GM23338 (cell line): ENCODE data around the gene NECTIN3. TPM values are rescaled to one million over a fixed set of nuclear protein-coding genes. Genes with fewer than 3 reads are reported as not detected.

ENCODE experiments used
- ATAC-seq: fragments of 200-7000 bp; cut with Tn5 transposase; 3 replicates; pipeline ENCODE4 v1.9.1; 2020
- DNase-seq: peaks from one replicate; pipeline ENCODE4 v3.0.0-alpha.2; 2015; ENCODE audit warnings: low spot score
- H2AFZ ChIP-seq: fragments of 200-600 bp; sonication (generic); 2 replicates; pipeline ENCODE4 v1.8.0; 2016; ENCODE audit warnings: antibody characterized with exemption, mild to moderate bottlenecking, moderate library complexity
- H3F3A ChIP-seq: fragments of 200-600 bp; sonication (generic); replicated peaks from 2 replicates; pipeline ENCODE4 v1.8.0; 2017; ENCODE audit warnings: antibody characterized with exemption, mixed run types, low read depth
- H3K27ac ChIP-seq: fragments of 200-600 bp; sonication (generic); 2 replicates; pipeline ENCODE4 v1.6.1; 2016; ENCODE audit warnings: low read depth
- H3K27me3 ChIP-seq: fragments of 200-600 bp; sonication (generic); 2 replicates; pipeline ENCODE4 v1.8.0; 2016; ENCODE audit warnings: mild to moderate bottlenecking, mixed run types, moderate library complexity; ENCODE audit not compliant: insufficient read depth
- H3K36me3 ChIP-seq: fragments of 200-600 bp; sonication (generic); 2 replicates; pipeline ENCODE4 v1.8.0; 2016; ENCODE audit warnings: mild to moderate bottlenecking; ENCODE audit not compliant: insufficient read depth
- H3K4me1 ChIP-seq: fragments of 200-600 bp; sonication (generic); 2 replicates; pipeline ENCODE4 v1.8.0; 2016; ENCODE audit warnings: mild to moderate bottlenecking, moderate library complexity; ENCODE audit not compliant: insufficient read depth
- H3K4me2 ChIP-seq: fragments of 200-600 bp; sonication (generic); 2 replicates; pipeline ENCODE4 v1.7.1; 2017; ENCODE audit warnings: mixed run types
- H3K4me3 ChIP-seq: fragments of 200-600 bp; sonication (generic); 2 replicates; pipeline ENCODE4 v1.6.1; 2016; ENCODE audit warnings: mixed run types
- H3K79me2 ChIP-seq: fragments of 200-600 bp; sonication (generic); replicated peaks from 2 replicates; pipeline ENCODE4 v1.8.0; 2017; ENCODE audit warnings: mild to moderate bottlenecking; ENCODE audit not compliant: insufficient read depth
- H3K9me2 ChIP-seq: fragments of 200-600 bp; sonication (generic); 2 replicates; pipeline ENCODE4 v1.8.0; 2017; ENCODE audit not compliant: insufficient read depth
- H4K20me1 ChIP-seq: fragments of 200-600 bp; sonication (generic); replicated peaks from 2 replicates; pipeline ENCODE4 v1.8.0; 2017; ENCODE audit warnings: mild to moderate bottlenecking; ENCODE audit not compliant: insufficient read depth
- H3K27ac Mint-ChIP-seq: 2 replicates; pipeline ENCODE4 v1.8.0; 2020; ENCODE audit warnings: inconsistent platforms, mild to moderate bottlenecking, moderate library complexity, mixed read lengths
- H3K27me3 Mint-ChIP-seq: 3 replicates; pipeline ENCODE4 v1.8.0; 2022; ENCODE audit warnings: low read depth, mild to moderate bottlenecking, moderate library complexity, mixed read lengths, inconsistent platforms; ENCODE audit not compliant: insufficient read depth, poor library complexity
- H3K36me3 Mint-ChIP-seq: 3 replicates; pipeline ENCODE4 v1.8.0; 2021; ENCODE audit warnings: low read depth, mild to moderate bottlenecking, inconsistent platforms, moderate library complexity, mixed read lengths
- H3K4me1 Mint-ChIP-seq: 3 replicates; pipeline ENCODE4 v1.8.0; 2020; ENCODE audit warnings: mild to moderate bottlenecking, inconsistent platforms, mixed read lengths
- H3K4me3 Mint-ChIP-seq: 3 replicates; pipeline ENCODE4 v1.8.0; 2021; ENCODE audit warnings: moderate library complexity, mild to moderate bottlenecking, inconsistent platforms, mixed read lengths
- H3K9me3 Mint-ChIP-seq: 3 replicates; pipeline ENCODE4 v1.8.0; 2020; ENCODE audit warnings: moderate library complexity, mild to moderate bottlenecking, inconsistent platforms, mixed read lengths
- CREB1 ChIP-seq: fragments of 250-450 bp; sonication (Bioruptor Pico); IDR thresholded peaks from 2 replicates; pipeline ENCODE4 v1.5.0; 2020; ENCODE audit warnings: low read depth, mild to moderate bottlenecking, moderate library complexity
- EZH2 ChIP-seq: fragments of 200-600 bp; sonication (generic); IDR thresholded peaks from one replicate; pipeline ENCODE4 v1.8.0; 2017; ENCODE audit warnings: antibody characterized with exemption, mild to moderate bottlenecking, low read depth; ENCODE audit not compliant: unreplicated experiment
- EZH2phosphoT487 ChIP-seq: fragments of 200-600 bp; sonication (generic); IDR thresholded peaks from one replicate; pipeline ENCODE4 v1.8.1; 2018; ENCODE audit warnings: antibody characterized with exemption; ENCODE audit not compliant: unreplicated experiment
- JUNB ChIP-seq: IDR thresholded peaks from one replicate; pipeline ENCODE4 v1.6.1; 2016; ENCODE audit warnings: antibody characterized with exemption; ENCODE audit not compliant: unreplicated experiment
- NANOG ChIP-seq: IDR thresholded peaks from 2 replicates; pipeline ENCODE4 v1.6.1; 2016; ENCODE audit warnings: antibody characterized with exemption, borderline replicate concordance
- REST ChIP-seq: IDR thresholded peaks from one replicate; pipeline ENCODE4 v1.6.1; 2018; ENCODE audit warnings: antibody characterized with exemption; ENCODE audit not compliant: unreplicated experiment
- STAT1 ChIP-seq: IDR thresholded peaks from one replicate; pipeline ENCODE4 v1.6.1; 2016; ENCODE audit warnings: antibody characterized with exemption; ENCODE audit not compliant: unreplicated experiment
- ZNF331 ChIP-seq: fragments of 250-450 bp; sonication (Bioruptor Pico); IDR thresholded peaks from 2 replicates; pipeline ENCODE4 v1.5.0; 2020; ENCODE audit warnings: low read depth, mild to moderate bottlenecking, moderate library complexity
- ZNF462 ChIP-seq: fragments of 250-450 bp; sonication (Bioruptor Pico); IDR thresholded peaks from 2 replicates; pipeline ENCODE4 v1.5.0; 2020; ENCODE audit warnings: mild to moderate bottlenecking, moderate library complexity
- polyA plus RNA-seq: library from polyadenylated mRNA; unstranded; fragments of >200 nt; fragmentation: Nextera tagmentation; extraction: Ambion mirVana; gene quantifications from 2 replicates; pipeline ENCODE4 v1.2.1, GENCODE V29; 2016
- total RNA-seq: library from RNA; depleted of rRNA; stranded (reverse); fragments of >200 nt; shearing (Covaris generic); gene quantifications from 2 replicates; pipeline ENCODE4 v1.2.3, GENCODE V29; 2014

NECTIN3 gene
- total and polyA plus RNA-seq, 2 experiments from 2014 or later: 16.0 to 48.2 TPM

GRCh38 chr3:111051354-111051753 is 20.3 kb upstream of the NECTIN3 start:
- Histone ChIP-seq H3K27me3 (no peaks in the 10 kb centered on the region), H2AFZ (no peak overlapping the region), H3K4me3 (no peak overlapping the region), H3K79me2 (no peaks in the 10 kb centered on the region), H3K9me2 (peaks cover 13% of the 10 kb centered on the region), H3F3A (no peaks in the 10 kb centered on the region), H3K27ac (no peak overlapping the region), H3K36me3 (no peaks in the 10 kb centered on the region), H3K4me1 (peaks cover 28% of the 10 kb centered on the region), H4K20me1 (no peaks in the 10 kb centered on the region), H3K4me2 (no peak overlapping the region)
- Mint-ChIP-seq H3K27me3 (no peaks in the 10 kb centered on the region), H3K4me1 (peaks cover 33% of the 10 kb centered on the region), H3K4me3 (no peak overlapping the region), H3K9me3 (peaks cover 11% of the 10 kb centered on the region), H3K36me3 (peaks cover 15% of the 10 kb centered on the region), H3K27ac (no peak overlapping the region)
- ATAC-seq: no peak
- DNase-seq: no peak
- TF ChIP-seq STAT1 (no peak), NANOG (no peak), JUNB (no peak), EZH2phosphoT487 (no peak), CREB1 (no peak), EZH2 (no peak), REST (no peak), ZNF462 (CRISPR knock-in tag) (no peak), ZNF331 (no peak)
